NCI-H1092 (cell line): ENCODE results near the gene GCGR.
A peak's percentile ranks its signal among the peaks of the same experiment; 100 is the strongest.

Experiments used
- DNase-seq: peaks from one replicate; lab custom pipeline; 2025; lab: John Stamatoyannopoulos, UW

Gene GCGR

DNA sequence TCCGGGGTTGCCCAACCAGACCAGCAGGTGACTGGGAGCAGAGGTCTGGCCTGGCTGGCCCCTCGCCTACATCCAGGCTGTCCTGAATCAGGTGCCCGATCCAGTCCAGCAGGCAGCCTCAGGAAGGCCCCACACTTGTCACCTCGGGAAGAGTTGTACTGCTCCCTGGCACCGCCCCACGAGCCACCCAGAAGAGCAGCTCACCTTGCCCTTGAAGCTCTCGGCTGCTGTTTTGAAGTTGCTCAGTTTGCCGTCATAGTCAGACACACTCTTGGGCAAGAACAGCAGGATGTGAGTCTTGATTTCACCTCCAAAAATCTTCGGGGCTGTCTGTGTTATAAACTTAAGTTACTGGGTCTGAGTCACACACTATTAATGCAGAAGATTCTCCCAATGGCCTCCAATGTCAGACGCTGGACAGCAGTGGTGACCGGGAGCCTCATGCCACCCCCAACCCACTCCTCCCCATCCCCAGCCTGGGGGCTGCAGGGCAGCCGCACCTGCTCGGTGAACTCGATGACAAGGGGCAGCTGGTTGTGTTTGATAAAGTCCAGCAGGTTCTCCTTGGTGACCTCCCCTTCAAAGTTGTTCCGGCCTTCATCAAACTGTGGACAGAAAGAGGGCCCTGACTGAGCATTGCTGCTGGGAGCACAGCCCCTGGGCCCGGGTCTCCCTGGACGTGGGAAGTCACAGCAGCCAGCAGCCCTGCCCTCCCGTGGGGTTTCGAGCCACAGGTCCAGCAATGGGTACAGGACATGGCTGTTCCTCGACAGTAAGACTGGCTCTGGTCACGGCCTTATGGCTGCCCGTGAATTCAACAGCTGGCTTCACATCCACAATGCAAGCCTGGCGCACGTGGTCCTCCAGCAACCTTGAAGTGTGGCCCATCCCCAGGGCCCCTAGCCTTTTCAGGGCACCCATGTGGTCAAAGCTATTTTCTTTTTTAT, 43.1 kb downstream of the GCGR start:
- no peak for DNase-seq

DNA sequence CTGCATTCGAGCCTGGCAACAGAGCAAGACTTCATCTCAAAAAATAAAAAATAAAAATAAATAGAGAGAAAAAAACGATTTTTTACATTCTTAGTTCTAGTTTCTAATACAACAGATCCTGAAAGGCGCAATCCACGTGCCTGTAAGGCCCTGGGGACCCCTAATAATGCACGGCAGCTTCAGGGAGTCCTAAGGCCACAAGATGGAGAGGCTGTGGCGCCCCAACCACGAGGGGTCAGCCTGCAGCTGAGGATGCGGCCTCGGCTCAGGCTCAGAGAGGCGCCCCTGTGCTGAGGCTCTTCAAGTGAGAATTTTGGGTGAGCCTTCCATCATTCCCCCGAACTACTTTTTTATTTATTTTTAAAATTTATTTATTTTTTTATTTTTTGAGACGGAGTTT, 45.5 kb downstream of the GCGR start:
- DNase-seq = no peak

- no peak for DNase-seq
These were observed 47.5 kb downstream of the GCGR start for GRCh38 chr17:81851423-81851822.

GRCh38 chr17:81852237-81852636, 48.3 kb downstream of the GCGR start:
- DNase-seq = no peak

- no peak for DNase-seq
These were observed 51.2 kb downstream of the GCGR start for GRCh38 chr17:81854974-81855774.

- DNase-seq = no peak
These were observed 54.4 kb downstream of the GCGR start for GRCh38 chr17:81858170-81858966.

DNA sequence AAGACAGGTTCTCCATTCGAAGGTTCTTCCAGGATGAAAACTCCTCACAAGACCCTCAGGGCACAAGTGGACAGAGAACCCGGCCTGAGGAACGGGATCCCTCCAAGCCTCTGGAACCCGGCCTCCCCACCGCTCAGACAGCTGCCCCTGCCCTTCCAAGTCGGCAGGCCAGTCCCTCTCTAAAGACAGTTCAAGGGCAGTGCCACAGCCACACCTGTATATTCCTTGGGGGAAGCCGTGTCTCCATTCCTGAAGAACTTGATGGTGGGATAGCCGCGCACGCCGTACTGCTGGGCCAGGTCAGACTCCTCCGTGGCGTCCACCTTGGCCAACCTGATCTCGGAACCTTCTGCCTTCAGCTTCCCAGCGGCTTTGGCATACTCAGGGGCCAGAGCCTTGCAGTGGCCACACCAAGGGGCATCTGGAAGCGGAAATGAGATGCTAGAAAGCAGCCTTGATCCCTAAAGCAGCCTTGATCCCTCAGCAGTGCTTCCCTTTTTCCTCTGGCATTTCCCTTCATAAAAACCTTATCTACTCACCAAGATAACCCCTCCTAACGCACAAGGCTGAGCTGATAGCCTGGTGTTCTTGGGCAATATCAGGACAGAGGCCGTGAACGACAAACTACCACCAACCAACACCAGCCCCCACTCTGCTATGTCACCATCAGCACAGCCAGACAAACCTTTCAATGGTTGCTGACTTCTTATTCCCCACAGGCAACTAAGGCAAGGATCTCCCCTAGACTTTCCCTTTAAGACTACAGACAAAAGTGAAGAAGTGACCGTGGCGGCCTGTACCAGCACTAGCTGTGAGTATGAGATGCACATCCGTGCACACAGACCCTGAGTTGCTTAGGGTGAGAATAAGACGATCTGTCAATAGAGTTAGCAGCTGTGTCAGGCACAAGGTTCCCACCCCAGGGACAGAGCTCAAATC, 55.3 kb downstream of the GCGR start:
- DNase-seq = no peak

- no peak for DNase-seq
These were observed 56.2 kb downstream of the GCGR start, which contains the start of gene P4HB for GRCh38 chr17:81859906-81860755. Gene P4HB, minus strand, starts transcription at chr17:81860535. Its CDS starts 64 bp downstream, at chr17:81860471.

- DNase-seq = peak; percentile 100
These were observed 57.0 kb downstream of the GCGR start for GRCh38 chr17:81860756-81861568.

- DNase-seq = no peak
These were observed 59.2 kb downstream of the GCGR start for GRCh38 chr17:81863123-81863675.
